Erythroblast (primary cell): ENCODE results near the gene PRSS3.

Source experiments
- GATA1 ChIP-seq: IDR thresholded peaks from 2 replicates; pipeline ENCODE4 v1.6.1; 2011; ENCODE audit warnings: low read depth, mild to moderate bottlenecking, control low read depth, low read length, moderate library complexity
- POLR2A ChIP-seq: IDR thresholded peaks from 2 replicates; pipeline ENCODE4 v1.6.1; 2011; ENCODE audit warnings: mild to moderate bottlenecking, low read length

DNA sequence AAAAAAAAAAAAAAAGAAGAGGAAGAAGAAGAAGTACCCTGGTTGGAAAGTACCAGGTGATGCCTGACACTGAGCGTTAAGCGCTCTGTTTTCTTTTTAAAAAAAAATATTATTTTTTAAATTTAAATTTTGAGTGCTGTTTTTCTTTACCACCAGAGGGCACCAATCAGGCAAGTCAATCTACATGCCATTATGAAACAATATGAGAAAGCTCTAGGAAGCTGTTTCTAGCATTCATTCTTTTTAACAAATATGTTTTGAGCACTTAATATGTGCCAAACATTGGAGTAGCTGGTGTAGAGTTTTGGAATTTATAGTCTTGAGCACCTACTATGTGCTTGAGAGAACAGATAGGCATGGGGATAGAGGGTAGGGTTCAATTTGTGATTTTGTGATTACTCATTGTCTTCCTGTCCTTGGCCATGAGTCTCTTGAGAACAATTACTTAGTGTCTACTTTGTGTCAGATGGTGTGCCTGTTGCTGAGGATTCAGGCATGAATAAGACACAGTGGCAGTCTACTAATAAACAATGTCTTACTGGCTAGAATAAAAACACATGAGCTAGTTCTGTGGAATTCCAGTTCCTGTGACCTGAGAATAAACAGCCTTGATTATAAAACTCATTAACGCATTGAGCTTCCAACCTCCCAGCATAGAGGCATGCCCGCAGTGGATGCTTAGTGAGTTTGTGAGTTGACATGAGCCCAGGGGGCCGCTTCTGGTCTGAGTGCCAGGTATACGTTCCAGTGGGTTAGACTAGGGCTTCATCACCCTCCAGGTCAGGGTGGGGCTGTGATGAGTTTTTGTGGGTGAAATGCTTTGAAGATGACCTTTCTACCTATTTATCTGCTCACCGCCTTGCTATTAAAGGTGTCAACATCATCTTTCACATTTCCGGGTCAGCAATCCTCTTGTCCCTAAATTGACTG, 18.6 kb downstream of the PRSS3 start:
- TF ChIP-seq POLR2A (no peak), GATA1 (no peak)
